GM19238 (cell line): ENCODE measurements around the gene IL16.
"Not testable (repeated sequence)": the region's sequence is repeated elsewhere in the genome, so short reads cannot be mapped to it uniquely, and the experiment has no call there.

Experiments used
- DNase-seq: peaks from one replicate; pipeline ENCODE4 v3.0.0; 2011; ENCODE audit warnings: low spot score; ENCODE audit not compliant: insufficient read length

Gene IL16

GRCh38 chr15:81311752-81312464 lies 115.2 kb downstream of the IL16 start:
- no peak for DNase-seq

GRCh38 chr15:81312790-81313543 lies 116.3 kb downstream of the IL16 start:
- no peak for DNase-seq

GRCh38 chr15:81313686-81314085 lies 117.0 kb downstream of the IL16 start:
- DNase-seq, result no peak

GRCh38 chr15:81314378-81314777 lies 117.7 kb downstream of the IL16 start:
- DNase-seq, result no peak

GRCh38 chr15:81315452-81316175 lies 118.9 kb downstream of the IL16 start:
- no peak for DNase-seq

GRCh38 chr15:81316267-81316666 lies 119.6 kb downstream of the IL16 start:
- DNase-seq, result no peak

GRCh38 chr15:81317642-81318017 lies 121.0 kb downstream of the IL16 start:
- DNase-seq, result no peak

GRCh38 chr15:81321667-81322066 lies 125.0 kb downstream of the IL16 start:
- no peak for DNase-seq

- no peak for DNase-seq
These were observed 126.1 kb downstream of the IL16 start for GRCh38 chr15:81322676-81323253.

- no peak for DNase-seq
These were observed 126.9 kb downstream of the IL16 start for GRCh38 chr15:81323559-81323943.

- peak; percentile 97 for DNase-seq
These were observed 127.5 kb downstream of the IL16 start, which contains the start of gene STARD5 for GRCh38 chr15:81323944-81324881. STARD5 (minus strand) TSS chr15:81324141; CDS start chr15:81324099, 42 bp downstream.

- no peak for DNase-seq
These were observed 130.0 kb downstream of the IL16 start for GRCh38 chr15:81326466-81327212.

GRCh38 chr15:81327516-81327915 lies 130.8 kb downstream of the IL16 start:
- DNase-seq, result no peak

GRCh38 chr15:81329446-81329845 lies 132.8 kb downstream of the IL16 start:
- no peak for DNase-seq

GRCh38 chr15:81330366-81331090 lies 133.8 kb downstream of the IL16 start:
- no peak for DNase-seq

GRCh38 chr15:81331141-81331540 lies 134.5 kb downstream of the IL16 start:
- DNase-seq, result not testable (repeated sequence)

- DNase-seq, result no peak
These were observed 134.9 kb downstream of the IL16 start for GRCh38 chr15:81331600-81331999.

GRCh38 chr15:81332326-81332725 lies 135.6 kb downstream of the IL16 start:
- no peak for DNase-seq

GRCh38 chr15:81333363-81333762 lies 136.7 kb downstream of the IL16 start:
- DNase-seq, result no peak
